T-helper 1 cell (primary cell): Measurements from ENCODE around the gene RAET1E.
A peak's percentile ranks its signal among the peaks of the same experiment; 100 is the strongest.
"Not testable (repeated sequence)": the region's sequence is repeated elsewhere in the genome, so short reads cannot be mapped to it uniquely, and the experiment has no call there.

Experiments
- DNase-seq, 5 donors: peaks; one replicate each; pipeline ENCODE4 v3.0.0-alpha.2; 2012 to 2020

The RAET1E gene

GRCh38 chr6:149860834-149861602 is 36.9 kb downstream of the RAET1E start:
- no peak for DNase-seq

DNA sequence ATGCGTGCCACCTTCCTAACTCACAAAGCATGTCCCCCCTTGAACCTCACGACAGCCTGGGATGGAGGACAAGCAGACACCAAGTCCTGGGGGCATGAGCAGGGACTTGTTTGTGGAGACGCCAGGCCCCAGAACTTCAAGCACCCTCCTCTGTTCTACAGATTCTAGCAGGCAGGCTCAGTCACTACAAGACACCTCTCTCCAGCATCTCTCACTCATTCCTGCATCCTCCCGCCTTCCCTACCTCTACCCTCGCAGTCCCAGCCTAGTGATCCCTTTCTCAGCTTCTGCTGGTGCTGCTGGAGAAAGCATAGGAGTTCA is 37.4 kb downstream of the RAET1E start:
- no peak for DNase-seq

DNA sequence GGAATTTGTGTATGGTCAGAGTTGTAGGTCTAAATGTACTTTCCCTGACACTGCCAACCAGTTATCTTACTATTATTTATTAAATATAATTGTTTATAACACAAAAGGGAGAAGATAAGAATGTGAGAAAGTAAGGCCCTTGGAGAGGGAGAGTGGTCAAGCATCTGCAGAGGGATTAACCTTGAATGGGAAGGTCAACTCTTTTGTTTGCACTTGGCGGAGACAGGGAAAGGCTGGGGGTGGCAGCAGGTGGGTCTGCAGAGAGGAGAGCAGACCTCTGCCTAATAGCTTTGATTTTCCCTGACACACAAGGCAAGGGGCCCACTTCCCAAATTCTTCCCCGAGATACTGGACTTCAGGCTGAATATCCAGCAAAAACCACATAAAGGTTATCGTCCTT is 38.0 kb downstream of the RAET1E start:
- DNase-seq = no peak

DNA sequence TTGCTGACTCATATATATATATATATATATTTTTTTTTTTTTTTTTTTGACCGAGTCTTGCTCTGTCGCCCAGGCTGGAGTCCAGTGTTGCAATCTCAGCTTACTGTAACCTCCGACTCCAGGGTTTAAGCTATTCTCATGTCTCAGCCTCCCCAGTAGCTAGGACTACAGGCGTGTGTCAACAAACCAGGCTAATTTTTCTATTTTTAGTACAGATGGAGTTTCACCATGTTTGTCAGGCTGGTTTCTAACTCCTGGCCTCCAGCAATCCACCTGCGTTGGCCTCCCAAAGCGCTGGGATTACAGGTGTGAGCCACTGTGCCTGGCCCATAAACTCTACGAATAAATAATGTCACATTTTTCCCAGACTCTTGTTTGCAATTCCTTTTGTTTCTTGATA is 38.5 kb downstream of the RAET1E start:
- DNase-seq = no peak

- DNase-seq = no peak
Measured at GRCh38 chr6:149857541-149857940, 40.4 kb downstream of the RAET1E start.

DNA sequence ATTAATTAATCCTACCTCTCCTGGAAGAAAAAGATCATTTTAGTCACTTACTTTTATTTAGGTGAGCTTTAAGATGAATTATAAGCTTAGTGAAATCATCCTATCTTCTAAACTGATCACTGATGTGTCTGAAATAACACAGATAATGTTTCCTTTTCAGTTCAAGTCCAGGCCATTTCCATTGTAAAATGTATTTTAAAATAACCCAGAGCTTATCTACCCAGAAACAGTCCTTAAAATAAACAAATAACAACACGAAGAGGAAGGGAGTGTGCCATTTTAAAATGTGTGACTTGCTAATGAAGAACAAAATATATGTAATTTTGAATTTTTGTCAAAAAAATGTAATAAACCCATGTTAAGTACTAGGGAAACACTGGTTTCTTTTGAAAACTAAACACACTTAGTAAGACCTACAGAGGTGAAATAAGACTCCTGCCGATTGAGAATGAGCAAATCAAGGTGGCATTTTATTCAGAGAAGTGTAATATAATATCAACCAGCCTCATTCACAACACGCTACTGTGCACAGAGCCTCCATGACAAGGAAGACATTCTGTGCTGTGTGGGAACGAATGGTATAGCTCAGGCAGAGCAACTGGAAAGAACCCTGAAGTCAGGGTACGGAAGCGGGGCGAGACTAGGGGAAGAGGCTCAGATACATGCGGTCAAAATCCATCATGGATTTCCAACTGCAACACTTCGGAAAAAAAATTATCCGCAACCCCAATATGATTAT is 41.5 kb downstream of the RAET1E start:
- no peak for DNase-seq

GRCh38 chr6:149855741-149856140 is 42.2 kb downstream of the RAET1E start:
- DNase-seq = no peak

- DNase-seq = no peak
Measured at GRCh38 chr6:149855040-149855654, 42.8 kb downstream of the RAET1E start.

DNA sequence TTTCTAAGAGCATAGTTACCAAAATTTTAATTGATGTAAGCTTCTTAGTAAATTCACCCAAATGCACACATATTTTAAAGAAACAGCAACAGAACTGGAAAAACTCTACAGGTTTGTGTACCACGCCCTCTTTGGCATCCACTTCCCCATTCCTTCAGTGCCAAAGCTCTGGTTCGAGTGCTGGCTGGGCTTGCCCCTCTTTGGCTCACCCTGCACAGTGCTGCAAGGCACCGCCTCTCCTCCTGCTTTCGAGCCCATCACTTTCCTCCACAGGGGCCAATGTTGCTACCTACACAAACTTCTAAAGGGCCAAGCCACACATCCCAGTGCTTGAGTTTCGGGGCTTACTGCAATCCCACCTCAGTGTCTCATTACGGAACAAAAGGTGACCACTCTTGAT is 43.4 kb downstream of the RAET1E start:
- DNase-seq = no peak

DNA sequence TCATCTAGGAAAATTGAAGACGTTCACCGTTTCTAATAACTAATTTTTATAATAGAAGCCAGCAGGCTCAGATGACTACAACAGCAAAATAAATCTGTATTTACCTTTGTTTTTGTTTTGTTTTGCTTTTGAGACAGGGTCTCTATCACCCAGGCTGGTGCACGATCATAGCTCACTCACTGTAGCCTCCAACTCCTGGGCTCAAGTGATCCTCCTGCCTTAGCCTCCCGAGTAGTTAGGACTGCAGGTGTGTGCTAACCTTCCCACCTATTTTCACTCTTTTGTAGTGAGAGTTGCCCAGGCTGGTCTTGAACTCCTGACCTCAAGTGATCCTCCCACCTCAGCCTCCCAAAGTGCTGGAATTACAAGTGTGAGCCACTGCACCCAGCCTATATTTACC is 43.9 kb downstream of the RAET1E start:
- not testable (repeated sequence) for DNase-seq

DNA sequence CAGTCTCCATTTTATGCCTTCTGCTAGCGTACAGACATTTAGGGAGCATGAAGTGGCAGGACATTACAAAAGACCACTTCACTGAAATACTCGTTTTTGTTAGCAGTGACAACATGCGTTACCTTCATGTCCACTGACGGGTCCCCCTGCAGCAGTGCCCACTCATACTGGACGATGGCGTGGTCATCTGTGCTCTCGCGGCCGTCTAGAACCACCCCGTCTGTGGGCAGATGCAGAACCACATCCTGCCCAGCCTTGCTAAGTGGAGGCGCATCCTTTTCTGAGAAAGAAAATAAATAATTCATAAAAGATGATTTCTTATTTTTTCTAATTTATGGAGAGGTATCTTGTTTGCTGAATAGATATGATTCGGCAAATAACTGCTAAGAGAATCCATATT is 45.0 kb downstream of the RAET1E start:
- peak in 1 of 5 donors; percentile 24 for DNase-seq

GRCh38 chr6:149852180-149852579 is 45.7 kb downstream of the RAET1E start:
- DNase-seq = peak in 1 of 5 donors; percentile 35

GRCh38 chr6:149851461-149852110 is 46.3 kb downstream of the RAET1E start:
- DNase-seq = no peak

DNA sequence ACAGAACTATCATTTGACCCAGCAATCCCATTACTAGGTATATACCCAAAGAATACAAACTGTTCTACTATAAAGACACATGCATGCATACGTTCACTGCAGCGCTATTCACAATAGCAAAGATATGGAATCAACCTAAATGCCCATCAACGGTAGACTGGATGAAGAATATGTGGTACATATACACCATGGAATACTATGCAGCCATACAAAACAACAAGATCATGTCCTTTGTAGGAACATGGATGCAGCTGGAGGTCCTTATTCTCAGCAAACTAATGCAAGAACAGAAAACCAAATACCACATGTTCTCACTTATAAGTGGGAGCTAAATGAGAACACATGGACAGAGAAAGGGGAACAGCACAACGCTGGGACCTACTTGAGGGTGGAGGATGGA is 49.6 kb downstream of the RAET1E start:
- not testable (repeated sequence) for DNase-seq
